Activated CD8-positive, alpha-beta memory T cell treated with anti-CD3 and anti-CD28 coated beads, Interleukin-2, amount 50 U/mL, for 24 hours (primary cell): Measurements from ENCODE around the gene HIVEP3.

Experiments used
- DNase-seq: peaks from one replicate; pipeline ENCODE4 v3.0.0-alpha.2; 2020; ENCODE audit errors: extremely low read depth

The HIVEP3 gene

DNA sequence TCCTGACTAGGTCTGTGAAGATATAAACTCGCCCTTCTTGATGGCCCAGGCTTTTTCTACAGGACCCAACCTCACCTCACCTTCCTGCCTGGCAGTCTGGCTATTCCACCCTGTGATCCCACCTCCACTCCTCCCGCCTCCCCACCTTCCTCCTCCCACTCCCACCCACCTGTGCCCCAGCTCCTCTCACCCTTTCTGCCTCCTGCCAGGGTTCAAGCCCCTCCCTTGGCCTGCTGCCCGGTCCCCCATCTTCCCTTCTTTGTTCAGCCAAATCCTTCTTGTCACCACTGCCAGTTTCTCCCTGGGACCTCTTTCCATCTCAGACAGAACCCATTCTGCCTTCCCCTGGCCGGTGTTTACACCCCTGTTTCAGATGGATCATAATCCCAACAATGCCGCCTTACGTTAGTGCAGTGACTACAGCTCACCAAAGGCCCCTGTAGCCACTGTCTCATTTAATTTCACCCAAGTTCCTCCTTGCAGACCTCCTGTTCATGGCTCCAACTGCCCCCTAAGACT lies 306.7 kb downstream of the HIVEP3 start:
- no peak for DNase-seq

DNA sequence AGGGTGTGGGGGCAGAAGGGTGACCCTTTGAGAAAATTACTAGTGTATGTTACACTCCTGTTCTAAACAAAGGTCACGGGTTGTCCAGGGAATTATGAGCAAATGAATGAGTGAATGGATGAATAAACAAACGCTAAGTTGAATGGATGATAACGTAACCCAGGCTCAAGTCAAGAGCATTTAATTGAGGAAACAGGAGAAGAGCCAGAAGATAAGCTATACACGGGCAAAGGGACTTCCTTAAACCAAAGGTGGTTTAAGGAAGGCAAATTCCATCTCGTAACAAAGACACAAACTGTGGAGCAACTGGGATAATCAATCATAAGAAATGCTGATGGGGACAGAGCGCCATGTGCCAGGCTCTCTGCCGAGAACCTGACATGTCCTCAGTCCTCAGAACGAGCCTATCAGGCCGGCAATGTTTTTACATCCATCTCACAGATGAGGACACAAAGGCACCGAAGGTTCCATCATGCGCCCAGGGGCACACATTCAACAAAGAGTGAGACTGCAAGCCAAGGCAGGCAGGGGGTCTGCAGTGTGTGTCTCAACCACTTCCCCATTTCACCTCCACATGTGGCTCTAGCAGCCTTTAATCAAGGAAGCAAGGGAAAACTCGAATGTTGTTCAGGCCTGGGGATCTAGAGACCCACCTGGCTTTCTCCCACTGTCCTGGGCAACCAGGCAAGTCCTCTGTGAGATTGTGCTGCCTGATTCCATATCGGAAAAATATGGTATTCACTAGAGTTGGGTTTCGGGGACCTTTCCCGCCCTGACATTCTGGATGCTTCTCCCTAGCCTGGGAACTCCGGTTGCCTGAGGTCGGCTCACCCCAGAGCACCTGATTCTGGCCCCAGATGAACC lies 307.4 kb downstream of the HIVEP3 start:
- DNase-seq, result no peak

DNA sequence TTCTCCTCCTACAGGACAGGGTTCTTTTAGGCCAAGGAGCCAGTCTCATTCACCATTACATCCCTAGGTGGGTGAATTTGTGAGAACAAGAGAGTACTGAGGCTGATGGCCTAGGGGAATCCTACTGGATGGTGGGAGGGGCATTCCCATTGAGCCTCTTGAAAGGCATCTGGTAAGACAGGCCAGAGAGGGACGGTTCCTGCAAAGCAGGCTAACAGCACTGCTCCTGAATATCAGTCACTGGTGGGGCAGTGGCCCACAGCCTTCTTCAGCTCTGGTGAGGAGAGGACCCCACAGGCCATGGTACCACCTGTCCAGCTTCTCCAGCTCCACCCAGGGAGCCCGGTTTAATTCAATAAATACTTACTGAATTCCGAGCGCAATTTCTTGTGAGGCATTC lies 308.4 kb downstream of the HIVEP3 start:
- DNase-seq, result no peak

DNA sequence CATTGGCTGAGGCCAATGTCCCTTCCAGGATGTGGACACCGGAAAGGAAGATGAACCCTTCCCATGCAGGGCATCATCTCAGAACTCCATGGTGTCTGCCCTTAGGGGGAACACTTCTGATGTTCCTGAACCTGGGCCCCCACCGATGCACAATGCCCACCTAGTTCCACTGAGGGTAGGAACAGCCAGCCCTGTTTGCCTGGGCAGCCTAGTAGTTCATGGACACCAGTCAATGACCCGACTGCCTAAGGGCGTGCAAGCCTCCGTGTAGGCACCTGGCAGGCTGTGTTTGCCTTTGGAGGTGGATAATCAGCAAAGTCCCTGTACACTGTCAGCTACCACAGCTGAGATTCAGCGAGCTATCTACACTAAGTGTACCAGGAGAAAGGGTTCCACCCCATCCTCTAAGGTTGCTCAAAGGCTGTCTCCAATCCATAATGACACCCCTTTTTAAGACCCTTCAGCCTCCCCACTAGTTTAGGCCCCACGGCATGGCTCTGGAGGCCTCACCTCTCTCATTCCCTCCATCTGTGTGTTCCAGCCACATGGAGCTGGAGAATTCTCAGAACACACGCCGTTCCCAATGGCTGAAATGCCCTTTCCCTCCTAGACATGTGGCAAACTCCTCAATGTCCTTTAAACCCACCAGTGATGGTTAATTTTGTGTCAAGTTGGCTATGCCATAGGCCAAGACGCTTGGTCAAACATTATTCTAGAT lies 309.4 kb downstream of the HIVEP3 start:
- no peak for DNase-seq

DNA sequence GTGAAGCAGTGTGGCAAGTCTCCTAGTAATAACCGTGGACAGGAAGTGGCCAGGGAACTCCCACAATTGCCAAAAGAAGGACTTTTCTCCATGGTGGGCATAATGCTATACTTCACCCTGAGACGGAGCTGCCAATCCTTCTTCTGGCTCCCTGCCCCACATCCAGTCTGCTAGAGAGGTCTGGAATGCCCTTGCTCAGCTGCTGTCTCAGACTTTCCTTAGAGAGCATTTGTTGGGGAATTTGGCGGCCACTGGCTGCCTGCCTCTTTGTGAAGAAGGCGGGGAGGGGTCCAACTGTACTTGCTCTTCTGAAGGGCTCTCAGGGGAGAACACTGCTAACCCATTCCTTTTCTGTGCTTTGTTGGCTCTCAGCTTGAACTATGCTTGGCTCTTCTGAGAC lies 310.5 kb downstream of the HIVEP3 start:
- DNase-seq, result no peak

DNA sequence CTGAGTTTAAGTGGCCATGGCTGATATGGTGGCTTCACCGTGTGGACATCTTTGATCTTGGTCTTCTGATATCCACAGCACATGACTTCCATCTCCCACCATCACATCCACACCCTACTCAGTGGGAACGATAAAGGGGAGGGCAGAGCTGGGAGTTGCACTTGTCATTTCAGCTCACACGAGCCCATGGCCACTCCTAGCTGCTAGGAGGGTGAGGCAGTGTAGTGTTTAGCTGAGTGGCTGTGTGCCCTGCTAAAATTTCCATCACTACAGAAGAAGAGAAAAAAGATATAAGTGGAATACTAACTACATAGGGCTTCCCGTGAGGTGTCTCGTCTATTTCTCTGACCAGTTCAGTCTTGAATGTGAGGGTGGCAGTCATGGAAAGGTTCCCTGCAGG lies 310.9 kb downstream of the HIVEP3 start:
- no peak for DNase-seq

DNA sequence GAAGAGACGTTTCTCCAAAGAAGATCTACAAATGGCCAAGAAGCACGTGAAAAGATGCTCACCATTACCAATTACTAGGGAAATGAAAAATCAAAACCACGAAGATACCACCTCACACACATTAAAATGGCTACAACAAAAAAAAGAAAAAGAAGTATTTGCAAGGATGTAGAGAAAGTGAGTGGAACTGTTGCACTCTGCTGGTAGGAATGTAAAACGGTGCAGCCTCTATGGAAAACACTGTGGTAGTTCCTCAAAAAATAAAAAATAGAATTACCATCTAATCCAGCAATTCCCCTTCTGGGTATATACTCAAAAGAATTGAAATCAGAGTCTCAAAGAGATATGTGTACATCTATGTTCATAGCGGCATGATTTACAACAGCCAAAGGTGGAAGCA lies 318.8 kb downstream of the HIVEP3 start:
- DNase-seq, result no peak

DNA sequence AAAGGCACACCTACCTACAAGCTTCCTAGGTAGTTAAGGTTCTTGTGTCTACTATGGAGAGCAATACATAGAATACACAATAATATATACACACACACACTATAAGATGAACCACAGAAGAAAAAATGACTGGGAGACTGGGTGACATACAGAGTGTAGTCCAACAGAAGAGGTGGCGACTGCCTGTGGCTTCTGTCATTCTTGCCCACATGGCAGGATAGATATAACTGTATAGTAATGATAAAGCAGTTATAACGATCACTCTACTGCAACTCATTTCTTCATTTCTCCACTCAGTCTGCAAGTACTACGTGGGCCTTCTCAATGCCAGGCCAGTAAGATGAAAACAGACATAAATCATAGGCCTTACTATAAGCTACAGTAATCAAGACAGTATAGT lies 320.4 kb downstream of the HIVEP3 start:
- no peak for DNase-seq

DNA sequence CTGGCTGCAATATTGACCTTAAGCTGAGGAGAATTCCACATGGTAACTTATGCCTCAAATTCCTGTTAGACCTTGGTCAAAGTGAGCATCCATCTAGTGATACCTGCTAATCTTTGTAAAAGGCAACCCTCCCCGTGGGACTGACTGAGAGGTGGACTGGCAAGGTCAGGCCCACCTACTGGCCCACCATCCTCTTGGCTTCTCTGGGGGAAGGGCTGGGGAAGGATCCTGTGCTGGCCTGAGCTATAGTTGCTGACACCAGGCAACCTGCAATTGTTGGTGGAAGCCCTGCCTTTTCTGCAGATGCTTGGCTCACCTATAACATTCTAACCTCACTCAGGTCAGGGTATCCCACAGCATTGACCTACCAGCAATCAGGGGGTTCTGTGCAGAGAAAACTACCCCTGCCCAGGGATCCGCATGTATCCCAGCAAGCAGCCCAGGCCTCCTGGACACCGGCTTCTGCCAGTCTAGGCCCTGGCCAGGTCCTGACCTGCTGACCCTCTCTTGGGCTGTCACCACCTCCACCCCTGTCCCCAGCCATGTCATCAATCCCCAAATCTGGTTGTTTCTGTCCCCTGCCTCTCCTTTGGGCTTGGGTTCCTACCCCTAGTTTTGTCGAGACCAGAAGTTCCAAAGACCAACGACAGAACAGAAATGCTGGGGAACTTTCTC lies 326.1 kb downstream of the HIVEP3 start:
- DNase-seq, result no peak

DNA sequence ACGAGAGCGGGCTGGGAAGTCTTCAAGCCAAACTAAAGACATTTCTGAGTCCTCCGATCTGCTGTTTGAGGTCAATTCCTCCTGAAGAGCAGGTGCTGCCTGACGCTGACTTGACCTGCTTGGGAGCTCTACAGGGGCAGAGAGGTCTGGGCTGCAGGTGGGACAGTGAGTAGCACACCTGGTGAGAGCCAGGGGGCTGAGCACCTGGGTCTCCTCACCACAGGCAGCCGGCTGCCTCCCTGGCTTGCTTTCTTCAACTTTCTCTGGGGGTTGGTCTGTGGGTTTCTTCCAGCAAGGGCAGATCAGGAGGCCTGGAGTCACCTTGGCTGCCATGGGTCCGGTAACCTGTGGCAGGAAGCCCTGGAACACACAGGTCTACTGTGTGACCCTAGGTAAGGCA lies 326.8 kb downstream of the HIVEP3 start:
- DNase-seq, result no peak

DNA sequence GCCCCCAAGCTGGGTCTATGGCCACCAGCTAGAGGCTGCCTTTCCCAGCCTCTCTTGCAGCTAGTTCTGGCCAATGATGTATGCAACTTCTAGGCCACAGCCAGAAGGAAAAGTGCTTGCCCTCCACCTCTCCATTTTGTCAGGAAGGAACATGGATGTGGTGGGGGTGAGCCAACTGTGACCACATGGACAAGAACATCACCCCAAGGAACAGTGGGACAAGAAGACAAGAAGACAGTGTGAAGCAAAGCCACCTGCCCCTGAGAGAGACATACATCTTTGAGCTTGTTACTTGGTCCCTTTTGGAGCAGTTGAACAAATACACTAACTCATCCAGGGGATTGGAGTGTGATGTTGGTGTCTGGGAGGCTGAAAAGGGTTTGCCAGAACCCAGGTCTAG lies 328.4 kb downstream of the HIVEP3 start:
- DNase-seq, result no peak

DNA sequence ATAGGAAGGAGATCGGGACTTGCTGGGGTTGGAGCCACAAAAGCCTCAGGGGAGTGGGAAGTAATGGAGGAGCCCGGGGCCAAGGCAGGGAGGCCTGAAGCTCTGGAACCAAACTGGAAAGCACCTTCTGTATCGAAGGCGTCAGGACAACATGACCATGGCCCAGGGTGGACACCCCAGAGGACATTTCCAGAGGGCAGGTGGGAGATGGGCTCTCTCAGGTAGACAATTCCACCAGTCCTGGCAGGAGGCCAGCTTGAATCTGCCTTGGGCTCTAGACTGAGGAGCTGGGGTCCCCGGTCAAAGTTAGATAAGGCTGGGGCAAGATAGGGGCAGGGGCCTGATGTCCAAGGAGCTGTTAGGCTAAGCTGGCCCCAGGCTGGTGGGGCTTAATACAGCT lies 329.3 kb downstream of the HIVEP3 start:
- DNase-seq, result no peak

DNA sequence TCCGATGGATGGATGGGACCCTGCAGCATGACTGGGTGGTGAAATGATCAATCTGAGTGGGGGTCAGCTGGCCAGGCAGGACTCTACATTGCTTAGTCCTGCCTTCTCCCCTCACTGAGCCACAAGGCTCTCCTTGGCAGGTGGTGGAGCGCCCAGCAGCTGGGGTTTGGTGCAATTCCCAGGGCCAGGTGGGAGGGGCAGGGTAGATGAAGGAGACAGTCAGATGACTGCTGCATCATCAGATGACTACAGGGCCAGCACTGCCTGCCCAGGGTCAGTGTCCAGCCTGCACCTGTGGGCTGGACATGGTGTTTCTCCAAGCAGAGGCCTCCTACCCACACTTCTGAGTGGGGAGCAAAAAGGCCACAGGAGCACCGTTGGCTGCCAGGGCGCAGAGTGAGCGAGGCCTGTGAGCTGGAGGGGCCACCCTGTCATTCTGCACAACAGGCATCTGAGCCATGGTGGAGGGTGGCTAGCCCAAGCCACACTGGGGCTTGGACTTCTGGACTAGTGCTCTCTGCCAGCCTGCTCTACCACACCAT lies 330.3 kb downstream of the HIVEP3 start:
- no peak for DNase-seq

DNA sequence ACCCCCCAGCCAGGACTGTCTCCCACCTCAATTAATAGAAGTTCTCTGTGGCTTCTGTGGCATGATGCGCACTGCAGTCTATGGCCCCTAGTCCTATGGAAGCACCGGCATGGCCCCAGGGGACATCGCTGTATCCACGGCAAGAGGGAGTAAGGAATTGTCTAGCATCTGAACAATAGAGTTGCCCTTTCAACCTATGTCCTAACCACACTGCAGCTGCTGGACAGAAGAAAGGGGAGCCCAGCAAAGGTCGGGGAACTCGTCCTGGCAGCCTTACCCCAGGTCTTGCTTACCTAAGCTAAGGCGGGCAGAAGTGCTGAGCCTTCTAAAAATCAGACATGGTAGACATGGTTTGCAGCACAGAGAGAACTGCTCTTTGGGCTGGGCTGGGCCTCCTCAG lies 330.9 kb downstream of the HIVEP3 start:
- DNase-seq, result no peak

DNA sequence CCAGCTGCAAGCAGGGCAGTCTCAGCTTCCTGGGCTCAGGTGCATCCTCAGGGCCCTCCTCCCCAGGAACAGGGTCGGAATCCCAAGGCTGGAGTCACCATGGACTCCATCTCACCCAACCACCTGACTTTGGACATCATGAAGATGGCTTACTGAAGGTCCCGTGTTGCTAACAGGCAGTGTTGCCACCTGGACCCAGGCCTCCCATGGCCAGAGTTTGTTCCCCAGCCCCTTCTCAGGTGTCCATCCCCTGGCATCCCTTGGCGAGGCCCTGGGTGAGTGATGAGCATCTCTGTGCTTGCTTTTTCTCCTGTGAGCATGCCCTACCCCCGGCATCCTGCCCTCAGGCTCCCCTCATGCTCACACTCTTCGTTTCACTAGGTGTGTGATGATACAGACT lies 332.5 kb downstream of the HIVEP3 start:
- no peak for DNase-seq

DNA sequence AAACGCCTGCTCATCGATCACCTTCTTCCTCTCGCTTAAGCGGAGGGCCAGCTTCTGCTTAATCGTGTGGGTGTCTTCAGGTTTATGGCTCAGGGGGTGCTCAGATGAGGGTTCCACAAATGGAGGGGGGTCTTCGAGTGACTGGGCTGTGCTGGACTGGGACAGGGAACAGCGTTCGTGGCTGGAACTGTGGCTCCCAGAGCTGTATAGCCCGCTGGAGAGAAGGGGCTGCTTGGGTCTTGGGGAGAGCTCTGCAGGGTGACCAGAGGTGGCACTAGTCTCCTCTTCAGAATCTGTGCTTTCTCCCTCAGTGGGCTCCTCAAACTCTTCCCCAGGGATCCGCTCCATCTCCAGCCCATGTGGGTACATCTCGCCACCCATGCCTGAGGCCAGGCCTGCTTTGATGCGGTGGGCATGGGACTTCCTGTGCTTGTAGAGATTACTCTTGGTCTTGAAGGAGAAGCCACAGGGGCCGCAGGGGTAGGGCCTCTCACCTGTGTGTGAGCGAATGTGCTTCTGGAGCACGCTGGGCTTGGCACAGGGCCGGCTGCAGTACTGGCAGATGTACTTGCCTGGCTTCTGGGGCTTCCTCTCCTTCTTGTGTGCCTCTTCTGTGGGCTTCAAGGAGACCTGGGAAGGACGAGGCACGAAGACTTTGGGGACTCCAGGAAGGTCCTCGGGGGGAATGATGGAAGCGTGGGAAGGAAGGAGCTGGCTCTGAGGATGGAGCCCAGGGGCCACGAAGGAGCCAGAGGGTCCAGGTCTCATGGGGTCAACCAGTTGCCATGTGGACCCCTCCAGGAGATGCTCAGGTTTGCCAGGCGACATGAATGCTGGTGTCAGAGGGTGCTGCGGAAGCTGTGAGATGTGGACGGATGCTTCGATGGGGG lies 334.8 kb downstream of the HIVEP3 start:
- no peak for DNase-seq

DNA sequence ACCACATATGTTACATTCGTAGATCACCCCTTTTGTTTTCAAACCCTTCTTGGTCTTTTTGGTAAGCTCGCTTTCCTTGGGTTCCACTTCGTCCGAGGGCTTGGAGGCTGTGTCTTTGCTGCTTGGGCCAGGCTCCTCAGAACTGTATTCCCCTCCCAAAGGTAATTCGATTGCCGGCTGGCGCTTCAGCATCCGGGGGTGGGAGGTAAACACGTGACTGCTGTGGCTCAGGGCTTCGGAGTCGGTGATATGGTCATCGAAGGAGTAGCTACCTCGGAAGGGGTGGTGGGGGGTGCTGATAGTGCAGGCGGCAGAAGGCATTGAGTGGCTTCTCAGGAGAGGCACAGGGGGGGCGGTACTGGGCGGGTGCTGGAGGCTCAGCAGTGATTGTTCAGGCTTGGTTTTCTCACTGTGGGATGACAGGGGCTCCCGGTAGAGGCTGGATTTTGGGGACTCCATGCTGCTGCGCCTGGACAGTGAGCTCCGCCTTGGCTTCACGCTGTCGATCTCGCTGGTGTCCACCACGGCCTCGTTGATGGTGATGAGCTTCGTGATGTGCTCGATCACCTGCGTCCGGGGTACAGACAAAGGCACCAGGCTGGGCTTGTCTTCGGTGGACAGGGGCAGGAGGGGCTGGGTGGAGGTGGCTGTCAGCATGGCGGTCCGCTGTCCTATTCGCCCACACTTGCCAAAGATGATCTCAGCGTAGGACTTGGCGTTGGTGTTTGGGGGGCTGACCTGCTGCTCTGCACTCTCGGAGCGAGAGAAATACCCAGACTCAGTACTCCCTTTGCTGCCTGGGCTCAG lies 335.7 kb downstream of the HIVEP3 start:
- no peak for DNase-seq

DNA sequence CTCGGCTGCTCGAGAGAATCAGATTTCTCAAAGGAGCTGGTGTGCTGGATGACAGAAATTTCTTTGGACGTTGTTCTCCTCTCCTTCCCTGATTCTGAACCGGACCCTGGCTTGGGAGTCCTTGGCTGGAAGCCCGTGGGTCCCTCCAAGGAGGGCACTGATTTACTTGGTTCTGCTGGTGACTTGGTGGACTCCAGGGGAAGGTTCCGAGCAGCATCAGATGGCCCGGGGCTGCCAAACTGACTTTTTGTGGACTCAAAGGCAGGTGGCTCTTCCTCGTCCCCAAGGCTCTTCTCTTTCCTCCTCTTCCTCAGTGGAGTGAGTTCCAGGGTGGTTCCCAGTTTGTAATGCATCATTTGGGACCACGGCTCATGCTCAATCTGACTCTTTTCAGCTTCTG lies 336.4 kb downstream of the HIVEP3 start:
- no peak for DNase-seq

DNA sequence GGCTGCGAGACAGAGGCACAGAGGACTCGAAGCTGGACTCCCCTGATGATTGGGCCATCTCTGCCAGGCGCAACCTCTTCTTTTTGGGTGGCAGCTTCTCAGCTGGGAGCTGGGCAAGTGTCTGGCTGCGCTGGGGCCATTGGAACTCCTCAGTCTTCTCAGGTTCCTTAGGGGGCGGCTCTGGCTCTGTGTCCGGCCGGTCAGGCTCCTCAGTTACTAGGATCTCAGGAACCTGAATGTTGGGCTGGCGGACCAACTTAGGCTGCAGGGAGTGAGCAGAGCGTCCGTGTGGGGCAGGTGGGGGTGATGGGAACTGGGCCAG lies 336.8 kb downstream of the HIVEP3 start:
- no peak for DNase-seq

DNA sequence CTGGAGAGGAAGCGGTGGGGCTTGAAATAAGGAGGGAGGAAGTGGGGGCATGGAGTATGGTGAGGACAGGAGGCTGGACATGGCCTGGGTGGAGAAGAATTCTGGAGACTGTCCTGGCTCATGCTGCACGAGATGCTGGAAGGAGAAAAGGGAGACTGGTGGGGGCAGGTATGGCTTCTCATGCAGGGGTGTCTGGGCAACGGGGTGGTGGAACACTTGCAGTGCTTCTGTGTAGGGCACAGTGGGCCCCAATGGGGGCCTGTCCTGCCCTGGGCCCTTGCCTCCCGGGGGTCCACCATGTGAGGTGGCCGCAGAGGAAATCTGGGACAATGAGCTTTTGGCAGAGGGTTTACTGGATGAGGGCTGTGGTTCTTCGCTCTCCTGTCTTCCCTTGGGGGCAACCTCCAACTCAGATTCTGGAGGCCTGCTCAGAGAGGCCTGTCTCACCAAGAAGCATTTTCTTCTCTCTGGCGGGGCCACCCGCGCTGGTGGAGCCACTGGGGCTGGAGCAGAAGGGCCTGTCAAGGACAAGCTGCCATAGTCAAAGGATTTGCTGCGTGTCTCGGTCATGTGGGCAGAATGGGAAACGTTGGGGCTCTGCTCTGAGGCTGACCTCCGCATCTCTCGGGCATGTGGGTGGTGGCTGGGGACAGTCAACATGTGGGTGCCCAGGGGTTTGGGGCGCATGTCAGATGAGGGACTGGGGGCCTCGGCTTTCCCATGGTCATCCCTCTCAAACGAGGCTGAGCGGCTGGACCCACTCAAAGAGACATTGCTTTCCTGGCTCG lies 337.3 kb downstream of the HIVEP3 start:
- DNase-seq, result no peak
